Measurements from ENCODE around the gene DPCD. TPM values are rescaled to one million over a fixed set of nuclear protein-coding genes. Genes with fewer than 3 reads are reported as not detected.
A peak's percentile ranks its signal among the peaks of the same experiment; 100 is the strongest.

DPCD gene
- total RNA-seq, 5 donors from 2014 or later (not counting 1 experiment from before 2014, with no cell fraction given) = 0.35 to 1.2 (median 0.97) TPM; not detected in 1

GRCh38 chr10:101566333-101567164 lies 21.6 kb upstream of the DPCD start:
- H3K4me3 Mint-ChIP-seq = peak overlapping the region in 1 of 3 donors; percentile 16
- 25% methylated on average over 31 of the region's 59 CpGs for WGBS (ENCODE audit: insufficient coverage)

GRCh38 chr10:101567165-101568006 lies 20.7 kb upstream of the DPCD start:
- ATAC-seq (replicated peaks in 1 of 4) (no peak), DNase-seq (no peak)
- Mint-ChIP-seq H3K36me3 (no peaks in the 10 kb centered on the region), H3K27ac (peak overlapping the region in 1 of 2 donors; percentile 1), H3K4me1 (peaks cover 7 to 17% (median 11%) of the 10 kb centered on the region in 3 donors), H3K4me3 (no peak overlapping the region), H3K27me3 (peaks cover 52 to 60% of the 10 kb centered on the region in 2 donors), H3K9me3 (no peaks in the 10 kb centered on the region)
- no peak overlapping the region for H3K27ac ChIP-seq (ENCODE audit: low read length)
- H3K4me1 ChIP-seq (ENCODE audit: control insufficient read depth in 1 of 2, extremely low read depth in 1 of 2, insufficient read depth in 2 of 2, low read length in 2 of 2) = peaks cover 7 to 27% of the 10 kb centered on the region in 2 experiments
- no peak overlapping the region for H3K4me3 ChIP-seq (ENCODE audit: control insufficient read depth in 1 of 2, extremely low read depth in 1 of 2, low read length in 1 of 2)
- no peaks in the 10 kb centered on the region for H3K36me3 ChIP-seq (ENCODE audit: control insufficient read depth in 2 of 2, extremely low read depth in 1 of 2, insufficient read depth in 1 of 2, low read length in 1 of 2)
- ChIA-PET CTCF (interaction anchor here in 1 of 2 donors (0.6 to 0.7 kb wide), 2 partner anchors 9 to 349 kb away, joined by 3 read pairs; no protein-coding TSS in a partner anchor), POLR2A (interaction anchor here in 1 of 2 donors (0.6 kb wide), 1 partner anchor 786 kb away, joined by 3 read pairs; no protein-coding TSS in a partner anchor)
- H3K9me3 ChIP-seq = no peaks in the 10 kb centered on the region
- 71% methylated on average over 5 of the region's 7 CpGs for WGBS (ENCODE audit: insufficient coverage)
- H3K27me3 ChIP-seq (replicated peaks in 1 of 2; ENCODE audit: control insufficient read depth in 2 of 2, extremely low read depth in 1 of 2, insufficient read depth in 2 of 2, low read length in 1 of 2) = peaks cover 12 to 78% of the 10 kb centered on the region in 2 experiments

More at GRCh38 chr10:101566333-101567164, 21.6 kb upstream of the DPCD start:
- no peaks in the 10 kb centered on the region for H3K36me3 ChIP-seq (ENCODE audit: control insufficient read depth in 2 of 2, extremely low read depth in 1 of 2, insufficient read depth in 1 of 2, low read length in 1 of 2)
- peaks cover 7 to 27% of the 10 kb centered on the region in 2 experiments for H3K4me1 ChIP-seq (ENCODE audit: control insufficient read depth in 1 of 2, extremely low read depth in 1 of 2, insufficient read depth in 2 of 2, low read length in 2 of 2)
- peak in 1 of 35 experiments; percentile 24 for DNase-seq
- H3K27me3 ChIP-seq (replicated peaks in 1 of 2; ENCODE audit: control insufficient read depth in 2 of 2, extremely low read depth in 1 of 2, insufficient read depth in 2 of 2, low read length in 1 of 2) = peaks cover 12 to 85% of the 10 kb centered on the region in 2 experiments
- no peak overlapping the region for H3K27ac ChIP-seq (ENCODE audit: low read length)
- H3K4me3 ChIP-seq (ENCODE audit: control insufficient read depth in 1 of 2, extremely low read depth in 1 of 2, low read length in 1 of 2) = no peak overlapping the region
- H3K9me3 ChIP-seq = no peaks in the 10 kb centered on the region
- H3K4me1 Mint-ChIP-seq = peaks cover 7 to 17% (median 11%) of the 10 kb centered on the region in 3 donors
- ATAC-seq (replicated peaks in 1 of 4) = no peak
- POLR2A ChIA-PET = no interaction called here
- H3K36me3 Mint-ChIP-seq = no peaks in the 10 kb centered on the region
- H3K9me3 Mint-ChIP-seq = no peaks in the 10 kb centered on the region
- H3K27me3 Mint-ChIP-seq = peaks cover 52 to 63% of the 10 kb centered on the region in 2 donors
- H3K27ac Mint-ChIP-seq = no peak overlapping the region
- CTCF ChIA-PET = no interaction called here

GRCh38 chr10:101568054-101568745 lies 19.9 kb upstream of the DPCD start:
- POLR2A ChIA-PET = interaction anchor here (0.6 to 0.7 kb wide), 2 partner anchors 469 to 787 kb away, joined by 3 read pairs; no protein-coding TSS in a partner anchor
- Mint-ChIP-seq H3K27ac (no peak overlapping the region), H3K27me3 (peaks cover 52 to 56% of the 10 kb centered on the region in 2 donors), H3K4me1 (peaks cover 7 to 17% (median 11%) of the 10 kb centered on the region in 3 donors), H3K36me3 (no peaks in the 10 kb centered on the region), H3K4me3 (peak overlapping the region in 1 of 3 donors; percentile 72), H3K9me3 (peaks cover 0 to 2% (median 0%) of the 10 kb centered on the region in 3 donors)
- Histone ChIP-seq H3K4me3 (ENCODE audit: control insufficient read depth in 1 of 2, extremely low read depth in 1 of 2, low read length in 1 of 2) (no peak overlapping the region), H3K27me3 (replicated peaks in 1 of 2; ENCODE audit: control insufficient read depth in 2 of 2, extremely low read depth in 1 of 2, insufficient read depth in 2 of 2, low read length in 1 of 2) (peaks cover 12 to 71% of the 10 kb centered on the region in 2 experiments), H3K36me3 (ENCODE audit: control insufficient read depth in 2 of 2, extremely low read depth in 1 of 2, insufficient read depth in 1 of 2, low read length in 1 of 2) (no peaks in the 10 kb centered on the region), H3K27ac (ENCODE audit: low read length) (no peak overlapping the region), H3K9me3 (no peaks in the 10 kb centered on the region), H3K4me1 (ENCODE audit: control insufficient read depth in 1 of 2, extremely low read depth in 1 of 2, insufficient read depth in 2 of 2, low read length in 2 of 2) (peaks cover 7 to 27% of the 10 kb centered on the region in 2 experiments)
- peak in 1 of 35 experiments; percentile 16 for DNase-seq
- CTCF ChIA-PET = interaction anchor here in 1 of 2 donors (0.6 to 0.7 kb wide), 2 partner anchors 8 to 349 kb away, joined by 3 read pairs; no protein-coding TSS in a partner anchor
- WGBS (ENCODE audit: insufficient coverage) = 82% methylated on average over 6 of the region's 17 CpGs
- ATAC-seq (replicated peaks in 1 of 4) = no peak

GRCh38 chr10:101569323-101569621 lies 18.8 kb upstream of the DPCD start:
- Histone ChIP-seq H3K4me1 (ENCODE audit: control insufficient read depth in 1 of 2, extremely low read depth in 1 of 2, insufficient read depth in 2 of 2, low read length in 2 of 2) (peaks cover 7 to 27% of the 10 kb centered on the region in 2 experiments), H3K36me3 (ENCODE audit: control insufficient read depth in 2 of 2, extremely low read depth in 1 of 2, insufficient read depth in 1 of 2, low read length in 1 of 2) (no peaks in the 10 kb centered on the region), H3K9me3 (no peaks in the 10 kb centered on the region), H3K27ac (ENCODE audit: low read length) (no peak overlapping the region), H3K4me3 (ENCODE audit: control insufficient read depth in 1 of 2, extremely low read depth in 1 of 2, low read length in 1 of 2) (no peak overlapping the region), H3K27me3 (replicated peaks in 1 of 2; ENCODE audit: control insufficient read depth in 2 of 2, extremely low read depth in 1 of 2, insufficient read depth in 2 of 2, low read length in 1 of 2) (peaks cover 12 to 62% of the 10 kb centered on the region in 2 experiments)
- no peaks in the 10 kb centered on the region for H3K36me3 Mint-ChIP-seq
- ChIA-PET CTCF (interaction anchor here in 1 of 2 donors (0.8 kb wide), 1 partner anchor 288 kb away, joined by 3 read pairs; no protein-coding TSS in a partner anchor), POLR2A (no interaction called here)
- peak overlapping the region; percentile 25 to 72 (median 72) for H3K4me3 Mint-ChIP-seq
- H3K9me3 Mint-ChIP-seq = peaks cover 0 to 2% (median 0%) of the 10 kb centered on the region in 3 donors
- 19% methylated on average over 9 of the region's 11 CpGs for WGBS (ENCODE audit: insufficient coverage)
- H3K4me1 Mint-ChIP-seq = peaks cover 7 to 17% (median 11%) of the 10 kb centered on the region in 3 donors
- no peak overlapping the region for H3K27ac Mint-ChIP-seq
- ATAC-seq (replicated peaks in 1 of 4) (no peak), DNase-seq (peak in 1 of 35 experiments; percentile 19)
- peaks cover 44 to 47% of the 10 kb centered on the region in 2 donors for H3K27me3 Mint-ChIP-seq

GRCh38 chr10:101569622-101570427 lies 18.3 kb upstream of the DPCD start:
- 3% methylated on average over 42 of the region's 56 CpGs for WGBS (ENCODE audit: insufficient coverage)
- Mint-ChIP-seq H3K9me3 (peaks cover 0 to 2% (median 0%) of the 10 kb centered on the region in 3 donors), H3K27ac (no peak overlapping the region), H3K4me1 (peaks cover 7 to 17% (median 11%) of the 10 kb centered on the region in 3 donors), H3K27me3 (peaks cover 41 to 45% of the 10 kb centered on the region in 2 donors), H3K4me3 (peak overlapping the region; percentile 72 to 73 (median 72)), H3K36me3 (no peaks in the 10 kb centered on the region)
- Histone ChIP-seq H3K27ac (ENCODE audit: low read length) (no peak overlapping the region), H3K9me3 (no peaks in the 10 kb centered on the region), H3K4me3 (ENCODE audit: control insufficient read depth in 1 of 2, extremely low read depth in 1 of 2, low read length in 1 of 2) (peak overlapping the region; percentile 58 to 76), H3K36me3 (ENCODE audit: control insufficient read depth in 2 of 2, extremely low read depth in 1 of 2, insufficient read depth in 1 of 2, low read length in 1 of 2) (no peaks in the 10 kb centered on the region), H3K4me1 (ENCODE audit: control insufficient read depth in 1 of 2, extremely low read depth in 1 of 2, insufficient read depth in 2 of 2, low read length in 2 of 2) (peaks cover 7 to 27% of the 10 kb centered on the region in 2 experiments), H3K27me3 (replicated peaks in 1 of 2; ENCODE audit: control insufficient read depth in 2 of 2, extremely low read depth in 1 of 2, insufficient read depth in 2 of 2, low read length in 1 of 2) (peaks cover 12 to 57% of the 10 kb centered on the region in 2 experiments)
- ATAC-seq (replicated peaks in 1 of 4) (peak; percentile 83 to 91 (median 89)), DNase-seq (peak; percentile 43 to 88 (median 72))
- POLR2A ChIA-PET = no interaction called here
- CTCF ChIA-PET = interaction anchor here (0.6 to 0.8 kb wide), 4 partner anchors 18 to 479 kb away, joined by 3 to 5 read pairs (median 4); partner anchors contain the start of genes DPCD (in 1 of the 2) and POLL (in 1 of the 2)

All from T-cell (primary cell).